WTC11 (cell line): ENCODE results near the gene APOO.

Experiments used
- CREM ChIP-seq: sonication (generic); formaldehyde crosslinking; IDR thresholded peaks from 2 replicates; pipeline ENCODE4 v1.8.1; 2022; ENCODE audit warnings: mild to moderate bottlenecking, missing genetic modification reagents, moderate library complexity
- CTCF ChIP-seq: fragments of 200-600 bp; IDR thresholded peaks from 2 replicates; pipeline ENCODE4 v1.8.0; 2022; ENCODE audit warnings: antibody characterized with exemption
- FOXJ3 ChIP-seq: sonication (generic); formaldehyde crosslinking; IDR thresholded peaks from 2 replicates; pipeline ENCODE4 v1.9.0; 2021; ENCODE audit warnings: missing genetic modification reagents, mild to moderate bottlenecking, borderline replicate concordance
- FOXK1 ChIP-seq: sonication (generic); formaldehyde crosslinking; IDR thresholded peaks from 2 replicates; pipeline ENCODE4 v1.8.0; 2022; ENCODE audit warnings: mild to moderate bottlenecking, moderate library complexity, missing genetic modification reagents
- GABPB1 ChIP-seq: sonication (generic); formaldehyde crosslinking; IDR thresholded peaks from 2 replicates; pipeline ENCODE4 v1.8.1; 2023; ENCODE audit warnings: mild to moderate bottlenecking, missing genetic modification reagents
- MLX ChIP-seq: sonication (generic); formaldehyde crosslinking; IDR thresholded peaks from 2 replicates; pipeline ENCODE4 v1.8.1; 2023; ENCODE audit warnings: mild to moderate bottlenecking, missing genetic modification reagents, moderate library complexity
- SP1 ChIP-seq: sonication (generic); formaldehyde crosslinking; conservative IDR thresholded peaks from 2 replicates; pipeline ENCODE4 v1.8.1; 2022; ENCODE audit warnings: missing genetic modification reagents
- USF1 ChIP-seq: sonication (generic); formaldehyde crosslinking; IDR thresholded peaks from 2 replicates; pipeline ENCODE4 v1.8.0; 2022; ENCODE audit warnings: mild to moderate bottlenecking, missing genetic modification reagents
- TF ChIP-seq, protein P1 (sequence below): sonication (generic); formaldehyde crosslinking; IDR thresholded peaks from 2 replicates; pipeline ENCODE4 v1.8.1; 2022; ENCODE audit warnings: low read depth, missing genetic modification reagents, borderline replicate concordance

GRCh38 chrX:23820235-23820782, 87.4 kb downstream of the APOO start:
- TF ChIP-seq MLX (CRISPR knock-in tag) (no peak), CTCF (no peak), SP1 (CRISPR knock-in tag) (no peak), USF1 (CRISPR knock-in tag) (no peak), FOXK1 (no peak), GABPB1 (CRISPR knock-in tag) (no peak), CREM (CRISPR knock-in tag) (no peak), FOXJ3 (CRISPR knock-in tag) (no peak)
- TF ChIP-seq, protein P1, sequence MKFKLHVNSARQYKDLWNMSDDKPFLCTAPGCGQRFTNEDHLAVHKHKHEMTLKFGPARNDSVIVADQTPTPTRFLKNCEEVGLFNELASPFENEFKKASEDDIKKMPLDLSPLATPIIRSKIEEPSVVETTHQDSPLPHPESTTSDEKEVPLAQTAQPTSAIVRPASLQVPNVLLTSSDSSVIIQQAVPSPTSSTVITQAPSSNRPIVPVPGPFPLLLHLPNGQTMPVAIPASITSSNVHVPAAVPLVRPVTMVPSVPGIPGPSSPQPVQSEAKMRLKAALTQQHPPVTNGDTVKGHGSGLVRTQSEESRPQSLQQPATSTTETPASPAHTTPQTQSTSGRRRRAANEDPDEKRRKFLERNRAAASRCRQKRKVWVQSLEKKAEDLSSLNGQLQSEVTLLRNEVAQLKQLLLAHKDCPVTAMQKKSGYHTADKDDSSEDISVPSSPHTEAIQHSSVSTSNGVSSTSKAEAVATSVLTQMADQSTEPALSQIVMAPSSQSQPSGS = no peak
